HepG2 (cell line): Measurements from ENCODE around the gene IGDCC3. TPM values are rescaled to one million over a fixed set of nuclear protein-coding genes. Genes with fewer than 3 reads are reported as not detected.

ENCODE experiments used
- BCLAF1 ChIP-seq: fragments of 450-650 bp; IDR thresholded peaks from 2 replicates; pipeline ENCODE4 v1.6.1; 2017; ENCODE audit warnings: mild to moderate bottlenecking
- DPF2 ChIP-seq: sonication (generic); formaldehyde crosslinking; IDR thresholded peaks from 2 replicates; pipeline ENCODE4 v1.4.0; 2020; ENCODE audit warnings: mild to moderate bottlenecking, low read depth, missing genetic modification reagents, borderline replicate concordance
- FOXA3 ChIP-seq: IDR thresholded peaks from 2 replicates; pipeline ENCODE4 v1.6.1; 2016; ENCODE audit warnings: missing genetic modification reagents, missing compliant biosample characterization
- GFI1 ChIP-seq: sonication (generic); formaldehyde crosslinking; IDR thresholded peaks from 2 replicates; pipeline ENCODE4 v1.5.0; 2020; ENCODE audit warnings: missing genetic modification reagents, mild to moderate bottlenecking, borderline replicate concordance
- HDAC2 ChIP-seq: sonication (generic); formaldehyde crosslinking; IDR thresholded peaks from 2 replicates; pipeline ENCODE4 v1.4.0; 2020; ENCODE audit warnings: missing genetic modification reagents
- HMGXB3 ChIP-seq: sonication (generic); formaldehyde crosslinking; IDR thresholded peaks from 2 replicates; pipeline ENCODE4 v1.4.0; 2020; ENCODE audit warnings: missing genetic modification reagents, borderline replicate concordance
- SOX13 ChIP-seq, 3 experiments: fragments of 450-650 bp in 1 of 3; sonication (generic) in 1 of 3; formaldehyde crosslinking in 1 of 3; IDR thresholded peaks in 2 of 3; conservative IDR thresholded peaks in 1 of 3; 2 replicates each; pipeline versions ENCODE4 v1.5.0 to v1.6.1; 2016 to 2020; ENCODE audit warnings: antibody characterized with exemption in 1 of 3, mild to moderate bottlenecking in 1 of 3, missing compliant biosample characterization in 1 of 3, missing genetic modification reagents in 1 of 3, moderate library complexity in 1 of 3
- ZBTB40 ChIP-seq, 2 experiments: fragments of 450-650 bp in 1 of 2; sonication (generic) in 1 of 2; formaldehyde crosslinking in 1 of 2; IDR thresholded peaks; 2 replicates each; pipeline versions ENCODE4 v1.6.1 to v1.8.0; 2016 to 2022; ENCODE audit warnings: antibody characterized with exemption in 1 of 2, mild to moderate bottlenecking in 1 of 2, missing genetic modification reagents in 1 of 2
- ZC3H13 ChIP-seq: sonication (generic); formaldehyde crosslinking; IDR thresholded peaks from 2 replicates; pipeline ENCODE4 v1.8.1; 2023; ENCODE audit warnings: mild to moderate bottlenecking, missing genetic modification reagents, moderate library complexity
- ZNF724P ChIP-seq: sonication (generic); formaldehyde crosslinking; IDR thresholded peaks from 2 replicates; pipeline ENCODE4 v1.8.0; 2022; ENCODE audit warnings: missing genetic modification reagents, borderline replicate concordance
- polyA plus RNA-seq, 8 experiments: library from polyadenylated mRNA; depleted of rRNA in 3 of 8; stranded (reverse) in 7 of 8; unstranded in 1 of 8; fragments of >200 nt; fragmentation: Illumina TruSeq in 4 of 8; extraction: Trizol in 4 of 8; gene quantifications; 2 replicates each; pipeline versions ENCODE4 v1.2.1 to v1.2.3, GENCODE V29; 2011 to 2016; ENCODE audit warnings: low read depth in 4 of 8, missing spikeins in 1 of 8, mixed read lengths in 1 of 8; ENCODE audit not compliant: insufficient read depth in 1 of 8
- total RNA-seq, 5 experiments: library from RNA; depleted of rRNA; stranded (reverse); fragments of >200 nt; fragmentation: Illumina TruSeq; extraction: Trizol; gene quantifications; 2 replicates each; pipeline ENCODE4 v1.2.3, GENCODE V29; 2016; ENCODE audit warnings: low read depth in 1 of 5

Gene IGDCC3
- total and polyA plus RNA-seq, 2 of the 13 experiments (the other 11 are each of a cell fraction or from before 2014, with no cell fraction given), result 30.1 to 51.8 TPM

- no peak for TF ChIP-seq ZBTB40 (IDR thresholded peaks at IDR 0.05)
- 0 out of 2 replicates have a peak, but pooled peaks have one; percentile 45 for TF ChIP-seq ZBTB40 (CRISPR knock-in tag; IDR thresholded peaks at IDR 0.05)
- no peak for TF ChIP-seq BCLAF1
- no peak for TF ChIP-seq DPF2 (CRISPR knock-in tag)
- TF ChIP-seq GFI1 (CRISPR knock-in tag), result no peak
- no peak for TF ChIP-seq ZNF724P (CRISPR knock-in tag)
- peak; percentile 19; the same call in 1 of the 2 replicates for TF ChIP-seq HDAC2 (CRISPR knock-in tag)
- TF ChIP-seq FOXA3, result 0 out of 2 replicates have a peak, but pooled peaks have one; percentile 26
- no peak for TF ChIP-seq ZC3H13
- no peak for TF ChIP-seq HMGXB3 (CRISPR knock-in tag)
- TF ChIP-seq SOX13 (IDR thresholded peaks at IDR 0.05), result 0 out of 2 replicates have a peak, but pooled peaks have one; percentile 18
- TF ChIP-seq SOX13 (CRISPR knock-in tag; conservative IDR thresholded peaks at IDR 0.05 in 1 of 2, IDR thresholded peaks at IDR 0.05 in 1 of 2), result peak in 1 of 2 experiments; percentile 82; a peak in 2 of 4 replicates
These were observed at the start of gene IGDCC3 (continued) for GRCh38 chr15:65377976-65378366.
